Central memory CD4-positive, alpha-beta T cell (primary cell): Measurements from ENCODE around the gene SRRD.

Source experiments
- DNase-seq: peaks from one replicate; pipeline ENCODE4 v3.0.0; 2022

Gene SRRD

GRCh38 chr22:26484360-26484706 is 656 bp downstream of the SRRD start:
- peak; percentile 42 for DNase-seq

GRCh38 chr22:26485013-26485412 is 1.3 kb downstream of the SRRD start:
- DNase-seq, result no peak

- no peak for DNase-seq
Measured at GRCh38 chr22:26485806-26486390, 2.2 kb downstream of the SRRD start.

- DNase-seq, result no peak
Measured at GRCh38 chr22:26486394-26486793, 2.7 kb downstream of the SRRD start.

- no peak for DNase-seq
Measured at GRCh38 chr22:26487996-26488395, 4.3 kb downstream of the SRRD start.

DNA sequence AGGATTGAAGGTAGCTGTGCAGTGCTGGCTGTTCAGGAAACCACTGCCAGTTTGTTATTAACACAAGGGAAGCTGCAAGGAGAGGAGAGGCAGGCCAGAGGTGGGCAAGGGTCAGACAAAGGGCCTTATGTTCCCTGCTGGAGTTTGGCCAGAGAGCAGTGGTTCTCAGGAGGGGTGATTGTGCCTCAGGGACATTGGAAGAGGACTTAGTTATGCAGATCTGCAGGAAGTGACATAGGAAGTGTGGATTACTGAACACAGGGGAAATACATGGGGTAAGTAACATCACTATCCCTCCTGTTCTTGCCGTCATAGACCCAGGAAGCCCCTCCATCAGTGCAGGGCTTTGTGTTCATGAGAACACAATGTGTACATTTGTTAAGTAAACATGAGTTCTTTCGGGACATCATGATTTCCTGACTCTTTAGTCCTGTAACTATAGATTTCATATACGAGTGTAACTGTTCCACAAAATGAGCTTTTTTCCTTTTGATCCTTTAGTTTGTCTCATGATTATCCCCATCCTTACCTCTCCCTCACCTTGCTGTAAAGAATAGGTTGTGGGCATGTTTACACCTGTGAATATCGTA is 5.9 kb downstream of the SRRD start:
- no peak for DNase-seq

DNA sequence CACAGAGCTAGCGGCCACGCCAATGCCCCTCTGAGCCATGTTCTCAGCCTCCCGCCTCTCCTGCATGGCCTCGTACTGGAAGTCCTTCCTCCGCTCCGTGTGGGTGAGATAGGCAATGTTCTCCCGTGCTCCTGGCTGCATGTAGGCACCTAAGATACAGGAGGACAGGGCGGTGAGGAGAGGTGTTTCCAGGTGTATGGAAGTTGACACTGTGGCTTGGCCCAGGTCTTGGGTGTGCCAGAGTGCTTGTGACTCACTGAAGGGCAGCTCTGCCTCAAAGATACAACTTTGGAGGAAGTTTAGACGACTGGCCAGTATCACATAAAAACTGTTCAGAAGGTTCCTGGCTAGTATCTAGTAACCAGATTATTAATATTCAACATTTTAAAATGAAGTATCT is 8.5 kb downstream of the SRRD start:
- no peak for DNase-seq

GRCh38 chr22:26494506-26494905 is 10.8 kb downstream of the SRRD start:
- DNase-seq, result no peak

DNA sequence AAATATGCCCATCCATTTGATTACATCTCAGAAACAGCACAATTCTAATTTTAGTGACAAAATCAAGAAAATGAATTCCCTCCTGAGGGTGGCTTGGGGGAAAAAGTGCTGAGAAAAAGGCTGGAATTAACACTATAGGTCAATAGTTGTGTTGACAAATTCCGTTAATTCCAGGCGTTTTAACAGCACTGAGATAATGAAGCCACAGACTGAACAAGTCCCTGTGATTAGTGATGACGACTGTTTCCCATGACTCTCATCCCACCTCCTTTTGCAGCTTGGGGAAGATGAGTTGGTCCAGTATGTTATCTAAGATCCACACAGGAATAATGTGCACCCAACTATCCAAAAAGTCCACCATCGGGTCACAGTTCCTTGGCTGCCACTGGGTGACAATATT is 12.8 kb downstream of the SRRD start:
- no peak for DNase-seq

- no peak for DNase-seq
Measured at GRCh38 chr22:26499188-26499703, 15.6 kb downstream of the SRRD start.

- no peak for DNase-seq
Measured at GRCh38 chr22:26501996-26502395, 18.3 kb downstream of the SRRD start.

DNA sequence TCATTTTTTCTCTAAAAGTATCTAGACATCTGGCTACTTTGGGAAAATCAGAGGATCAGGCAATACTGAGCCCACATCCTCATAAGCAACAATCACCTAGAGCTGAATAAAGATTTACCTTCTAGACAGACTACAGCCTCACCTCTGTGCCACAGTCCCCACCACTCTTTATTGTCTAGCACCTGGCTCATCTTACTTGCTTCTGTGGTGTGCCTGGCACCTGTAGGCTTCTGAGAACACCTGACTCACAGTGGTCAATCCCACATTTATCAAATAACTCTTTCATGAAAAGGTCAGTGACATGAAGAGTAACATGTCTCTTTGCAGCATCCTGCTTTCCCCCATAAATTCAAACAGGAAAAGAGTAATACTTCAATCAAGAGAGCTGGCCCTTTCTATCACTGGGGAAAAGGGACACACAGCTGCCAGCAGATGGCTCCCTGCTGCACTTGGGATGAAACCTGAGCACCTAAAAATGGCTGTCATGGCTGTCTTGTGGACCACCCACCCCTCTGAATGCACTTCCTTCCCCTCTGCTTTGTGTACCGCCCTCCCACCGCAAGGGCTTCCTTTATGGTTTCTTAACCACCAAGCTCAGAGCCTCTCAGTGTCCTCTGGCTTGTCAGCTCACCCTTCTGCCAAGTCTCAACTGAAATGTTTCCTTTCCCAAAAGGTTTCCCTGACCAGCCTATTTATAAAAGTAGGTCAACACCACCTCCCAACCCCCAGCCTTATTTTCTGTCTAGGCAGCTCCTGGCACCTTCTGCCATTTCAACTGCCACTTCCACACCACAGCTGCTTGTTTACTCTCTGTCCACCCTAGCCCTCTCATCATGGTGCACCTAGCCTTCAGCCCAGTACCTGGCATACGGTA is 19.2 kb downstream of the SRRD start:
- peak; percentile 62 for DNase-seq

DNA sequence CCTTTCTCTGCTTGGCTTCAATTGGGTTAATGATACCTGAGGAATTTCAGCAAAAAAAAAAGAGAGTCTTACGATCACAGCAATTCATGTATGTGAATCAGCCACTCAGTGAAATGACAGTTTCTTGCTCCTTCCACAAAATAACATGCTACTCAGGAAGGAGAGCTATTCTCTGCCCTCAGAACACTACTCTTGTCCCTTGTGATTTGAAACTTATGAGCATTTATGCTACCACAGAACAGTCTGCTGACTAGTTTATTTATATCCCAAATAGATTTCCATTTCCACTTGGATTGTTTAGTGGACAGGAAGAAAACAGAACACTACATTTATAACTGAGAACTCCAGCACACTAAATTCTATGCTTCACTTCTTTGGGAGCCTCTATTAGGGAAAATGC is 20.1 kb downstream of the SRRD start:
- DNase-seq, result no peak

GRCh38 chr22:26508148-26508547 is 24.5 kb downstream of the SRRD start:
- DNase-seq, result no peak

DNA sequence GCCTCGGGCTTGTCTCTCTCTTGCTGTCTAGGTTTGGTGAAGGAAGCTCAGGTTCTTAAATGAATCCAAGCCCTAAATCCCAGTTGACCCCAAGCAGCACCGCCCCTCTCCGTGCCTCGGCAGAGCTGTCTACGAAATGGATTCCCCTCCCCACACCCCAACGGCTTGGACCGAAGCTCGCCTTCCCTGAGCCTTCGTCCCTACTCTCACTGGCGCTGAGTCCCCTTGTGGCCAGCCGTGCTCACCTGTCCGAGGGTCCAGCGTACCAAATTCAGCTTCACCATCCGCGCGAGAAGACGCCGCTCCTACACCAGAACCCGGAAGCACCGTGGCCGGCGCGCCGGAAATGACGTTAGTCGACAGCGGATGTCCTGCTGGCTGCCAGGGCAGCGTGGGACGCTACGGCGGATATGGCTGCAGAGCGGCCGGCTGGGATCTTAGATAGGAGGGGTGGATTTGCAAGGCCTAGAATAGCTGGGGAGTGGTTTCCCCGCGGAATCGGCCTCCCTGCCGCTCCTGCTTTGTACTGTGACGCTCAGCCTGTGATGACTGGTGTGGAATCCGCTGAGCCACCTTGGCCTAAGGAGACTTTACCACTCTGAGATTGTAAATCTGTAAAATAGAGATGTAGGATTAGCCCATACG is 28.6 kb downstream of the SRRD start, which contains the start of gene TFIP11:
Gene TFIP11, minus strand, starts transcription at position 325 of the 645 bp plus-strand sequence. CDS start 2,201 bp downstream, outside the sequence.
- peak; percentile 83 for DNase-seq

DNA sequence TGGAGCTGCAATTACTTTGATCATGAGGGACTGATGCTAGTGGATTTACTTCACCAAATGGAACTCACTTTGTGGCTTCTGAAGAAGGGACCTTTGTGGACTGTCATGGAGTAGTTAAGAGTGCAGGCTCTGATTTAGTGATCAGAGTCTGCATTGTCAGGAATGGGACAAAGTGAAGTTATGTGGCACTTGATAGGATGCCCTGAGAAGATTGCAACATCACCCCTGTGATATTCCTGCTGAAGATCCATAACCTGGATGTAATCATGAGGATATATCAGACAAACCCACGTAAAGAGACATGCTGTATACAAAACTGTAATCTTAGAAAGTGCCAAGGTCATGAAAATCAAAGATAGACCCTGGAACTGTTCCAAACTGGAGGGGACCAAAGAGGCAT is 30.2 kb downstream of the SRRD start:
- no peak for DNase-seq

DNA sequence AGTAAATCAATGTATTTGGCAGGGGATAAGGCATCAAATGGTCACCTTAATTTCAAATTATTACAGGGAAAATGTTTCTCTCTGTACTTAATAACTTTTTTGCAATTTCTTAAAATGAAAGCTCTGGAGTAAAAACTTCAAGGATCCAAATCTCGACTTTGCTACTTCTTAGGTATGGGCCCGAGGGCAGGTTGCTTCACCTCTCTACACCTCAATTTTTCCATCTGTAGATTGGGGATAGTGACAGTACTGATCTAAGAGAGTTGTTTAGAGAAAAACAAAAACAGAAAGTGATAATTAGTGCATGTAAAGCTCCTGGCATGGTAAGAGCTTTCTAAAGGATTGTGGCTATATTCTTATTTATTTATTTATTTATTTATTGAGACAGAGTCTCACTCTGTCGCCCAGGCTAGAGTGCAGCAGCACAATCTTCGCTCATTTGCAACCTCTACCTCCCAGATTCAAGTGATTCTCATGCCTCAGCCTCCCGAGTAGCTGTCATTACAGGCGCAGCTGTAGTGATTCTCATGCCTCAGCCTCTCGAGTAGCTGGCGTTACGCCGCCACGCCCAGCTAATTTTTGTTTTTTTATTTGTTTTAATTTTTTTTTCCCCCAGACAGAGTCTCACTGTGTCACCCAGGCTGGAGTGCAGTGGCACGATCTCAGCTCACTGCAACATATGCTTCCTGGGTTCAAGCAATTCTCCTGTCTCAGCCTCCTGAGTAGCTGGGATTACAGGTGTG is 30.9 kb downstream of the SRRD start:
- no peak for DNase-seq

DNA sequence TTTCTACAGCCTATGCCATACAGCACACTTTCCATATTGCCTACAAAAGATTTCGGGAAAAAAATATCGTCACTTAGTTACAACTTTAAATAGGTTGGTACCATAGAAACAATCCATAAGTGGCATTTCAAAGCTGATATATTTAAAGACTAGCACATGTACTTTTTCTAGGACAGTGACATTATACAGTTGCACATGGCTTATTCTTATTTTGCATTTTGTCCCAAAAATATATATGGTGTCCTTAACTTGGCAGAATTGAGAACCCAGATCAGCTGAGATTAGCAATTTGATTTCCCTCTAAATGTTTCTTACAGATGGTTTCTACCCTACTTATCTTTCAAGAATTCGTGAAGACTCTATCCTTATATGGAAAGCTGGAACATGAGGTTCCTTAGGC is 32.3 kb downstream of the SRRD start:
- no peak for DNase-seq

DNA sequence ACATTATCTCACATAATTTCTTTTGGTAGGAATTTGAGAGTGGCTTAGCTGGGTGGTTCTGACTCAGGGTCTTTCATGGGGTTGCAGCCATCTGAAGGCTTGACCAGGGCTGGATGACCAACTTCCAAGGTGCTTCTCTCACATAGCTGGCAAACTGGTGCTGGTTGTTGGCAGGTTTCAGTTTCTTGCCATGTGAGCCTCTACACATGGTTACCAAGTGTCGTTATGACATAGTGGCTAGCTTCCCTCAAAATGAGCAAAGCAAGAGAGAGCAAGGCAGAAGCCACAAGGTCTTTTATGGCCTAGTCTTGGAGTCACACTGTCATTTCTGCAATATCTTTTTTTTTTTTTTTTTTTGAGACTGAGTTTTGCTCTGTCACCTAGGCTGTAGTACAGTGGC is 32.8 kb downstream of the SRRD start:
- no peak for DNase-seq

DNA sequence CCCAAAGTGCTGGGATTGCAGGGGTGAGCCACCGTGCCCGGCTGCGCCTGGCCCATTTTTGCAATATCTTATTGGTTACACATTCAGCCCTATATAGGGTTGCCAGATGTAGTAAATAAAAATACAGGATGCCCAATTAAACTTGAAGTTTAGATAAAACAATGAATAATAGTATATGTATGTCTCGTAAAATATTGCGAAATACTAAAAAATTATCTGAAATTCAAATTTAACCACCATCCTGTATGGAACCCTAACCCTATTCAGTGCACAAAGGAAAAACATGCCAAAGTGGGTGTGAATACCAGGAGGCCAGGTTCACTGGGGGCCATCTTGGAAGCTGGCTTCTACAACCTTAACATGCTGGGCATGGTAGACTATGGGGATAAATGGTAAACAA is 33.8 kb downstream of the SRRD start:
- DNase-seq, result no peak

GRCh38 chr22:26522012-26522411 is 38.3 kb downstream of the SRRD start:
- no peak for DNase-seq

DNA sequence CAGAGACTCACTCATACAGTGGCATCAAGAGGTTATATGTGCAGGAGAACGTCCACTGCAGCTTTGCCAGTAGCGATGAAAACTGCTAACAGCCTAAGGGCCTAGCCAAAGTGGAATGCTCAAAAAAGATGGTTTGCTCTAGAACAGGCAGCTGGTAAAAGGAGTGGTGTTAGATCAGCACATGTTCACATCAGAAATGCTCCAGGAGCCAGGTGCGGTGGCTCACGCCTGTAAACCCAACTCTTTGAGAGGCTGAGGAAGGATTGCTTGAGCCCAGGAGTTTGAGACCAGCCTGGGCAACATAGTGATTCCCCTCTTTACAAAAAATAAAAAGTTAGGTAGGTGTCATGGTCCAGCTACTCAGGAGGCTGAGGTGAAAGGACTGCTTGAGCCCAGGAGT is 38.9 kb downstream of the SRRD start:
- no peak for DNase-seq

GRCh38 chr22:26524870-26525269 is 41.2 kb downstream of the SRRD start:
- DNase-seq, result no peak
